ENCODE measurements around the gene BCL11A.

DNA sequence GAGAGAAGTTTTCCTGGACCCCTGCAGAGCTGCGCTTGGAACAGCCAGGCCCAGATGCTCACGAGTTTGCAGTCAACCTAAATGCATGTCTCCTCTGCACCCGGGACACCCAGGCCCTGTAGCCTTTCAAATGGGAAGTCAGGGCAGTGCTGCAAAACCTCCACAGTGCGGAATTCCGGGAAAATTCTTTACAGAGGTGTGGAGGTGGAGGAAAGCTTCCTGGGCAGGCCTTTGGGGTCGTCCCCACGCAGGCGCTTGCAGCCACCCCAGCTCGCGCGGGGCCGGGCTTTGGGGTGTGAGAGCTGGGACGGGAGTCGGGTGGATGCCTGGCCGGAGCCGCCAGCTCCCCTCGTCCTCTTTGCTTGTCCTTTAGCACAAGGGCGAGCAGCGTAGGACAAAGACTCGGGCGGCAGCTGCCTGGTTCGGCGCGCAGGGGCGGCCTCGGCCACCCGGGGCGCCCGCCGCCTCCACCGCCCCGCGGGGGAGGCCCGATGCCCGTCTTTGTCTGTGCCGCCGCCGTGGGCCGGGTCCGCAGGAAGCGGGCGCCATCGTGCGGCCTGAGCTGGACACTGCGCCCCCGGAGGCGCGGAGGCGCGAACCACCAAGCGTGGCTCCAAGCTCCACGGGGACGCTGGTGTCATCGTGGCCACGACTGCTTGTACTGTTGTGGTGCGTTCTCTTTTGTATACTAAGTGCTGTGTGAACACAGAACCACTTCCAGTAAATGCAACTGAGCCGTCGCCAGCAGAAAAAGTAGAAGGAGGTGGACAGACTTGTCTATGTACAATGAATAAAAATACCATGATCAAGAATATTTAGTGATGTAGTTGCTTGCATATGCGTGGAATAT, 28.2 kb upstream of the BCL11A start:
- TF ChIP-seq, protein P1, sequence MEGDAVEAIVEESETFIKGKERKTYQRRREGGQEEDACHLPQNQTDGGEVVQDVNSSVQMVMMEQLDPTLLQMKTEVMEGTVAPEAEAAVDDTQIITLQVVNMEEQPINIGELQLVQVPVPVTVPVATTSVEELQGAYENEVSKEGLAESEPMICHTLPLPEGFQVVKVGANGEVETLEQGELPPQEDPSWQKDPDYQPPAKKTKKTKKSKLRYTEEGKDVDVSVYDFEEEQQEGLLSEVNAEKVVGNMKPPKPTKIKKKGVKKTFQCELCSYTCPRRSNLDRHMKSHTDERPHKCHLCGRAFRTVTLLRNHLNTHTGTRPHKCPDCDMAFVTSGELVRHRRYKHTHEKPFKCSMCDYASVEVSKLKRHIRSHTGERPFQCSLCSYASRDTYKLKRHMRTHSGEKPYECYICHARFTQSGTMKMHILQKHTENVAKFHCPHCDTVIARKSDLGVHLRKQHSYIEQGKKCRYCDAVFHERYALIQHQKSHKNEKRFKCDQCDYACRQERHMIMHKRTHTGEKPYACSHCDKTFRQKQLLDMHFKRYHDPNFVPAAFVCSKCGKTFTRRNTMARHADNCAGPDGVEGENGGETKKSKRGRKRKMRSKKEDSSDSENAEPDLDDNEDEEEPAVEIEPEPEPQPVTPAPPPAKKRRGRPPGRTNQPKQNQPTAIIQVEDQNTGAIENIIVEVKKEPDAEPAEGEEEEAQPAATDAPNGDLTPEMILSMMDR (IDR thresholded peaks at IDR 0.05): peak in 5 of 7 experiments; percentile 47 to 98 (median 92)
- peak in 1 of 3 donors; percentile 17 for TF ChIP-seq POLR2AphosphoS5 (IDR thresholded peaks at IDR 0.05)
- TF ChIP-seq POLR2A (IDR thresholded peaks at IDR 0.05): no peak
